Measurements from ENCODE around the gene NOP58.
"Not testable (repeated sequence)": the region's sequence is repeated elsewhere in the genome, so short reads cannot be mapped to it uniquely, and the experiment has no call there.

Gene NOP58

DNA sequence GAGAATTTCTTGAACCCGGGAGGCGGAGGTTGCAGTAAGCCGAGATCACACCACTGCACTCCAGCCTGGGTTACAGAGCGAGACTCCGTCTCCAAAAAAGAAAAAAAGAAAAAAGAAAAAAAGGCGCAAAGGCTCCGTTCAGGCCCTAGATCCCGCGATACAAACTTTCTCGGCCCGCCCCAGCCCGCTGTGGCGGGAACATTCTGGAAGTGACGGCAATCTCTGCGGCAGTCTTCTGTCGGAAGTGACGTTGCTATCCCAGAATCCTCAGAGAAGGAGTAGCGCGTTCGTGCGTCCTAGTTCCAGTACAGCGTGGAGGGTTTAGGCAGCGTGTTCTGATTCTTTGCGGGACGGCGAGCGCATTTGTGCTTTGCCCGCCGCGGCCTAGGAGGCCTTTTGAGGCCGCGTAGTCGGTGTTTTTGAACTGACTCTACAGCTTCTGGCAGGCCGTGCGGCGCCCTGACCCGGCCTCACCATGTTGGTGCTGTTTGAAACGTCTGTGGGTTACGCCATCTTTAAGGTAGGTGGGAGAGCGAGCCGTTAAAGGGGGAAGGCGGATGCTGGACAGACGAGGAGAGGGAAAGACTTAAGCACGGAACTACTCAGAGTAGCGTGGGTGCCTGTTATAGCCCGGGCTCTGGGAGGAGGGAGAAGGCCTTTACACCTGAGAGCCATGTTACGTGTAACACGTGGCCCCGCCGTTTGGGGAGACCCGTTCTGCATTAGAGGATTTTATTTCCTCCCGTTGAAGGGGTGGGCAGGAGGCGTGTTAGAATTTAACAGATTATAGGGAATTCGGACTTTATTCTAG is at the start of gene NOP58:
Gene NOP58, plus strand, starts transcription at position 297 of the 811 bp plus-strand sequence. Its CDS starts 179 bp downstream, at position 476.
- H4K20me1 ChIP-seq, result peaks cover 41 to 50% (median 45%) of the 10 kb centered on the region in 11 experiments; a peak in 21 of 22 replicates
- no peaks in the 10 kb centered on the region for H3K9me3 ChIP-seq (replicated peaks in 1 of 11)
- no peaks in the 10 kb centered on the region for H3K27me3 ChIP-seq
- H3K9ac ChIP-seq, result peak within 1 kb of the TSS; percentile 91 to 98 (median 96)
- peaks cover 0 to 22% (median 11%) of the 10 kb centered on the region in 11 experiments; a peak in 10 of 22 replicates for H3K36me3 ChIP-seq
- peak within 1 kb of the TSS; percentile 91 to 98 (median 95) for H3K27ac ChIP-seq
- peak within 1 kb of the TSS; percentile 80 to 97 (median 88) for H3K4me2 ChIP-seq
- H3K4me3 ChIP-seq, result peak within 1 kb of the TSS; percentile 74 to 94 (median 88)
- no peak for TF ChIP-seq Cebpa-rat (IDR thresholded peaks at IDR 0.05)
- H3K4me1 ChIP-seq, result peaks cover 31 to 39% (median 37%) of the 10 kb centered on the region in 10 experiments

GRCh38 chr2:202221873-202222272 is 43.7 kb upstream of the NOP58 start:
- H3K27me3 ChIP-seq, result no peaks in the 10 kb centered on the region
- H3K4me3 ChIP-seq, result no peak overlapping the region
- H3K9me3 ChIP-seq (replicated peaks in 1 of 11), result no peaks in the 10 kb centered on the region
- H3K9ac ChIP-seq, result peak overlapping the region in 1 of 11 experiments; percentile 3; a peak in 1 of 22 replicates
- peaks cover 56 to 98% (median 87%) of the 10 kb centered on the region in 11 experiments for H4K20me1 ChIP-seq
- H3K27ac ChIP-seq, result no peak overlapping the region
- no peak for TF ChIP-seq Cebpa-rat (IDR thresholded peaks at IDR 0.05)
- H3K4me1 ChIP-seq, result 0 out of 20 replicates have a peak, but pooled peaks cover 0 to 3% (median 0%) of the 10 kb centered on the region in 10 experiments
- H3K4me2 ChIP-seq, result no peak overlapping the region
- H3K36me3 ChIP-seq, result peaks cover 62 to 98% (median 80%) of the 10 kb centered on the region in 11 experiments

DNA sequence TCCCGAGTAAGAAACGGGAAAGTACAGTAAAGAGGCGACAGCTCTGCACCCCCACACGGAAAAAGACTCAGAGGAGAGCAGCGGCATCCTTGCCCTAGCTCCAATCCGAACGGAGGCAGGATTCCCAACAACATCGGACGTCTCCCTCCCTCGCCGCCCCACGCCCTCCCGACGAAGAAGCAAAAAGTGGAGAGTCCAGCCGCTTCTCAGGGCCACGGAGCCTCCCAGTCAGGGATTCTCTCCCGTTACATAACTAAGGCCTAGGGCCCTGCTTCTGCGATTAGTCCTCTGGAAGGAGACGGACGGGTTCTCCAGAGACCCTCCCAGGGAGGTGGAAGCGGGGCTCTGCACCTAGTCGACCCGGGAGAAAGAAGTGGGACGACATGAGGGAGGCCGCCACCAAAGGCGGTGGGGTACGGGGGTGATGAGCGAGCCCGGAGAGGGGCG is 27.8 kb upstream of the NOP58 start:
- no peak for TF ChIP-seq Cebpa-rat (IDR thresholded peaks at IDR 0.05)
- H3K27me3 ChIP-seq, result no peaks in the 10 kb centered on the region
- H3K4me3 ChIP-seq, result peak overlapping the region; percentile 79 to 98 (median 96)
- H3K9me3 ChIP-seq (replicated peaks in 1 of 11), result no peaks in the 10 kb centered on the region; a peak in 1 of 22 replicates
- peak overlapping the region; percentile 88 to 95 (median 90) for H3K9ac ChIP-seq
- peaks cover 0 to 15% (median 7%) of the 10 kb centered on the region in 11 experiments; a peak in 13 of 22 replicates for H3K36me3 ChIP-seq
- H4K20me1 ChIP-seq, result peaks cover 42 to 53% (median 51%) of the 10 kb centered on the region in 11 experiments
- peaks cover 18 to 37% (median 27%) of the 10 kb centered on the region in 10 experiments for H3K4me1 ChIP-seq
- peak overlapping the region; percentile 83 to 97 (median 92) for H3K4me2 ChIP-seq
- peak overlapping the region; percentile 77 to 89 (median 84) for H3K27ac ChIP-seq

GRCh38 chr2:202238234-202239197 is 27.0 kb upstream of the NOP58 start, which contains the start of gene SUMO1:
Gene SUMO1, minus strand, starts transcription at chr2:202238597. Its CDS starts 146 bp downstream, at chr2:202238451.
- no peak for TF ChIP-seq Cebpa-rat (IDR thresholded peaks at IDR 0.05)
- peak within 1 kb of the TSS; percentile 88 to 95 (median 90) for H3K9ac ChIP-seq
- peak within 1 kb of the TSS; percentile 77 to 89 (median 84) for H3K27ac ChIP-seq

DNA sequence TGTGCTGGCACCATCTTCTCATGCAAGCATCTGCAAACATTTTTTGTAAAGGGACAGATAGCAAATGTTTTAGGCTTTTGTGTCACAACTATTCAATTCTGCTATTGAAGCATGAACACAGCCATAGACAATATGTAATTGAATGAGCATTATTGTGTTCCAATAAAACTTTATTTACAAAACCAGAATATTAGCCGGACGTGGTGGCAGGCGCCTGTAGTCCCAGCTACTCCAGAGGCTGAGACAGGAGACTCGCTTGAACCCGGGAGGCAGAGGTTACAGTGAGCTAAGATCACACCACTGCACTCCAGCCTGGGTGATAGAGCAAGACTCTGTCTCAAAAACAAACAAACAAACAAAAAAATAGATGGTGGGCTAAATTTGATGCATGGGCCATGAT is 17.9 kb upstream of the NOP58 start:
- not testable (repeated sequence) for H3K4me1 ChIP-seq, H3K4me3 ChIP-seq, H3K4me2 ChIP-seq, H3K36me3 ChIP-seq, H3K9ac ChIP-seq, H3K27me3 ChIP-seq, H3K27ac ChIP-seq, H4K20me1 ChIP-seq
- H3K9me3 ChIP-seq (replicated peaks in 1 of 11), result peaks cover 0 to 14% (median 10%) of the 10 kb centered on the region in 11 experiments; a peak in 14 of 22 replicates

More at GRCh38 chr2:202238234-202239197, 27.0 kb upstream of the NOP58 start, which contains the start of gene SUMO1:
- Histone ChIP-seq H3K36me3 (peaks cover 0 to 8% (median under 1%) of the 10 kb centered on the region in 11 experiments; a peak in 5 of 22 replicates), H3K4me1 (peaks cover 18 to 31% (median 24%) of the 10 kb centered on the region in 10 experiments), H4K20me1 (peaks cover 35 to 46% (median 44%) of the 10 kb centered on the region in 11 experiments; a peak in 21 of 22 replicates), H3K27me3 (no peaks in the 10 kb centered on the region), H3K4me2 (peak within 1 kb of the TSS; percentile 83 to 97 (median 92)), H3K4me3 (peak within 1 kb of the TSS; percentile 79 to 98 (median 96)), H3K9me3 (replicated peaks in 1 of 11) (no peaks in the 10 kb centered on the region; a peak in 1 of 22 replicates)

DNA sequence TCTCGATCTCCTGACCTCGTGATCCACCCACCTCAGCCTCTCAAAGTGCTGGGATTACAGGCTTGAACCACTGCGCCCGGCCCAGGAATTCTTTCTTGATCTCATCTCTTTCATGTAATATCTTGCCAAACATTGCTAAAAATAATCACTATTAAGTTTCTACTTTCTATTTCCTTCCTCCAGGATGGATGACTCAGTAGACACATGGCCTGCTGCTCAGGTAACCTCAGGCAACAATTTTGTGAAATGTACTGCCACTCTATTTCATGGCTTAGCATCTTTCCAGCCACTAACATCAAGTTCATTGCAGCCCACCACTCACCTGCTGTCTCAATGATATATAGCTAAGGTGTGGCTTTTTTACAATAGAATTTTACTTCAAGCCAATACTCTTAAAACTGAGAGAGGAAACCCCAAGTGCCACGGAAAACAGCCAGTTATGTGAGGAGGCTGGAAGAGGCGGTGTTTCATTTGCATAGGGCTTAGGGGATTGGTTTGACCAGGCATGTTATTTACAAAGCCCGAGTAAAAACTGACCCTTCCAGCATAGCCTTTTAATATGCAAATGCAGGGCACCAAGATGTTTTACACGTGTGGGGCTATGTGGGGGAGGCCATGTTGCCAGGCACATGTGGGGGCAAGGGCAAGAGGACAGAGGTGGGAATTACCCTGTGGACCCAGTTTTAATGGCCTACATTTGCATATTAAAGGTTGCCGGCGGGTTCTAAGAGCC is 15.9 kb upstream of the NOP58 start:
- H3K27me3 ChIP-seq, result no peaks in the 10 kb centered on the region
- peak overlapping the region in 4 of 11 experiments; percentile 3 to 36 (median 14); a peak in 2 of 22 replicates for H3K4me2 ChIP-seq
- peaks cover 0 to 14% (median 10%) of the 10 kb centered on the region in 11 experiments; a peak in 14 of 22 replicates for H3K9me3 ChIP-seq (replicated peaks in 1 of 11)
- peaks cover 0 to 10% (median 3%) of the 10 kb centered on the region in 10 experiments; a peak in 6 of 20 replicates for H3K4me1 ChIP-seq
- no peak overlapping the region for H3K9ac ChIP-seq
- no peak for TF ChIP-seq Cebpa-rat (IDR thresholded peaks at IDR 0.05)
- H3K36me3 ChIP-seq, result no peaks in the 10 kb centered on the region
- no peaks in the 10 kb centered on the region for H4K20me1 ChIP-seq
- H3K27ac ChIP-seq, result no peak overlapping the region
- H3K4me3 ChIP-seq, result no peak overlapping the region

- Histone ChIP-seq H3K27me3 (no peaks in the 10 kb centered on the region), H3K4me2 (no peak overlapping the region), H3K4me1 (peaks cover 0 to 10% (median 3%) of the 10 kb centered on the region in 10 experiments; a peak in 6 of 20 replicates), H3K9ac (no peak overlapping the region), H3K4me3 (no peak overlapping the region), H3K27ac (no peak overlapping the region), H3K9me3 (replicated peaks in 1 of 11) (peaks cover 0 to 14% (median 10%) of the 10 kb centered on the region in 11 experiments; a peak in 14 of 22 replicates), H4K20me1 (no peaks in the 10 kb centered on the region), H3K36me3 (no peaks in the 10 kb centered on the region)
- TF ChIP-seq Cebpa-rat (IDR thresholded peaks at IDR 0.05), result no peak
These were observed 14.1 kb upstream of the NOP58 start for GRCh38 chr2:202251494-202251893.

GRCh38 chr2:202261531-202261930 is 4.0 kb upstream of the NOP58 start:
- Histone ChIP-seq H3K4me2 (no peak overlapping the region), H4K20me1 (peaks cover 0 to 9% (median 4%) of the 10 kb centered on the region in 11 experiments; a peak in 15 of 22 replicates), H3K36me3 (no peaks in the 10 kb centered on the region), H3K4me3 (no peak overlapping the region), H3K9me3 (replicated peaks in 1 of 11) (no peaks in the 10 kb centered on the region), H3K27ac (no peak overlapping the region), H3K4me1 (peaks cover 0 to 9% (median 8%) of the 10 kb centered on the region in 10 experiments; a peak in 17 of 20 replicates), H3K9ac (no peak overlapping the region), H3K27me3 (no peaks in the 10 kb centered on the region)
- no peak for TF ChIP-seq Cebpa-rat (IDR thresholded peaks at IDR 0.05)
